ENCODE data around the gene BAG3.
"Not testable (repeated sequence)": the region's sequence is repeated elsewhere in the genome, so short reads cannot be mapped to it uniquely, and the experiment has no call there.

BAG3 gene

DNA sequence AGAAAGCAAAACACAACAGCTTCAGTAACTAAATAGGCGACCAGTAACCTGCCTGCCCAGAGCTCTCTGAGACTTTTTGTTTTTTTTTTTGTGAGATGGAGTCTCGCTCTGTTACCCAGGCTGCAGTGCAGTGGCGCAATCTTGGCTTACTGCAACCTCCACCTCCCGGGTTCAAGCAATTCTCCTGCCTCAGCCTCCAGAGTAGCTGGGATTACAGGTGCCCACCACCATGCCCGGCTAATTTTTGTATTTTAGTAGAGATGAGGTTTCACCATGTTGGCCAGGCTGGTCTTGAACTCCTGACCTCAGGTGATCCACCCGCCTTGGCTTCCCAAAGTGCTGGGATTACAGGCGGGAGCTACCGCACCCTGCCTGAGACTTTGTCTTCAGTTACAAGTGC is 31.4 kb upstream of the BAG3 start:
- peaks cover 10% of the 10 kb centered on the region for H3K4me1 ChIP-seq (ENCODE audit: control insufficient read depth, insufficient read depth, low read length)
- not testable (repeated sequence) for H3K9ac ChIP-seq (ENCODE audit: low read depth, low read length); H3K9me3 ChIP-seq (replicated peaks; ENCODE audit: low read length); H3K4me3 ChIP-seq (ENCODE audit: low read length); H3K36me3 ChIP-seq (ENCODE audit: insufficient read depth, low read length); H3K4me2 ChIP-seq (ENCODE audit: low read length); H3K27me3 ChIP-seq (ENCODE audit: control insufficient read depth, insufficient read depth, low read length)

- Histone ChIP-seq H3K4me1 (ENCODE audit: control insufficient read depth, insufficient read depth, low read length) (peaks cover 10% of the 10 kb centered on the region), H3K36me3 (ENCODE audit: insufficient read depth, low read length) (no peaks in the 10 kb centered on the region), H3K4me3 (ENCODE audit: low read length) (no peak overlapping the region), H3K9ac (ENCODE audit: low read depth, low read length) (no peak overlapping the region), H3K27me3 (ENCODE audit: control insufficient read depth, insufficient read depth, low read length) (no peaks in the 10 kb centered on the region), H3K4me2 (ENCODE audit: low read length) (peak overlapping the region; percentile 21), H3K9me3 (replicated peaks; ENCODE audit: low read length) (no peaks in the 10 kb centered on the region)
These were observed 30.7 kb upstream of the BAG3 start for GRCh38 chr10:119620241-119621077.

- H3K27me3 ChIP-seq (ENCODE audit: control insufficient read depth, insufficient read depth, low read length), result no peaks in the 10 kb centered on the region
- peaks cover 10% of the 10 kb centered on the region for H3K4me1 ChIP-seq (ENCODE audit: control insufficient read depth, insufficient read depth, low read length)
- H3K4me3 ChIP-seq (ENCODE audit: low read length), result no peak overlapping the region
- H3K9ac ChIP-seq (ENCODE audit: low read depth, low read length), result no peak overlapping the region
- H3K4me2 ChIP-seq (ENCODE audit: low read length), result no peak overlapping the region
- H3K9me3 ChIP-seq (replicated peaks; ENCODE audit: low read length), result no peaks in the 10 kb centered on the region
- no peaks in the 10 kb centered on the region for H3K36me3 ChIP-seq (ENCODE audit: insufficient read depth, low read length)
These were observed 30.1 kb upstream of the BAG3 start for GRCh38 chr10:119621078-119621384.

DNA sequence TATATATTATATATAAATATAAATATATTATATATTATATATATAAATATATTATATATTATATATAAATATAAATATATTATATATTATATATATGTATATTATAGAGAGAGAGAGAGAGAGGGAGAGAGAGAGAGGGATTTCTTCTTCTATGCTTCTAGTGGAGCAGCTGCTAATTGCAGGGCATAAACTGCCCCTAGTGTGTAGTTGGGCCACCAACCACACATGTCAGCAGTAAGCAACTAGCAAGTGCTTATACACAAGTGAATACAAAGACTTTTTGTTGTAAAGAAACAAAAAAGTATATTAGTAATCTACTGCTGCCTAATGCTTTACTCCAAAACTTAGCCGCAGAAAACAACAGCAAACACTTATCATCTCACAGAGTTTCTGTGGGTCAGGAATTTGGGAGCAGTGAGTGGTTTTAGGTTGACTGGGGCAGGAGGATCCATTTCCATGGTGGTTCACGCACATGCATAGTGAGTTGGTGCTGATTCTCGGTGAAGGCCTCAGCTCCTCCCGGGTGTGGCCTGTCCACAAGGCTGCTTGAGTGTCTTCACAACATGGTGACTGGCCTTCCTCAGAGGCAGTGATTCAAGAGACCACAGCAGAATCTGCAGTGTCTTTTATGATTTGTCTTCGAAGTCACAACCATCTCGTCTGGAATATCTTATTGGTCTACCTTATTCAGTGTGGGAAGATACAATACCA is 25.5 kb upstream of the BAG3 start:
- no peaks in the 10 kb centered on the region for H3K9me3 ChIP-seq (replicated peaks; ENCODE audit: low read length)
- peaks cover 3% of the 10 kb centered on the region for H3K27me3 ChIP-seq (ENCODE audit: control insufficient read depth, insufficient read depth, low read length)
- no peak overlapping the region for H3K4me3 ChIP-seq (ENCODE audit: low read length)
- H3K4me2 ChIP-seq (ENCODE audit: low read length), result no peak overlapping the region
- no peak overlapping the region for H3K9ac ChIP-seq (ENCODE audit: low read depth, low read length)
- H3K4me1 ChIP-seq (ENCODE audit: control insufficient read depth, insufficient read depth, low read length), result peaks cover 4% of the 10 kb centered on the region
- H3K36me3 ChIP-seq (ENCODE audit: insufficient read depth, low read length), result no peaks in the 10 kb centered on the region

DNA sequence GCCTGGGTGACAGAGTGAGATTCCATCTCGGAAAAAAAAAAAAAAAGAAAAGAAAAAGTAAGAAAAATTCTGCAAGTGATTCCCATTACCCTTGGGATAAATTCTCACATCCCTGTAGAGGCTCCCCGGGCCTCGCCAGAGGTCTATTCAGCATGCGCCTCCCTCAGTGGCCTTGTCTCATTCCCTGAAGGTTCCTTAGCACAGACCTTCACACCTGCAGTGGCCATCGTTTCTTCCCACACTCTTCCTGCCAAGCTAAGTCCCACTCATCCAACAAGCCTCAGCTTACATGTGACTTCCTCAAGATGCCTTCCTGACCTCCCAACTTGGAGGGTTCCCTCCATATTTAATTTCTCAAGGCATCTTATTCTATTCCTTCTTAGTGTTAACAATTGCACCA is 20.9 kb upstream of the BAG3 start:
- H3K4me3 ChIP-seq (ENCODE audit: low read length), result no peak overlapping the region
- H3K4me1 ChIP-seq (ENCODE audit: control insufficient read depth, insufficient read depth, low read length), result no peaks in the 10 kb centered on the region
- H3K4me2 ChIP-seq (ENCODE audit: low read length), result no peak overlapping the region
- H3K36me3 ChIP-seq (ENCODE audit: insufficient read depth, low read length), result no peaks in the 10 kb centered on the region
- H3K27me3 ChIP-seq (ENCODE audit: control insufficient read depth, insufficient read depth, low read length), result peaks cover 3% of the 10 kb centered on the region
- H3K9me3 ChIP-seq (replicated peaks; ENCODE audit: low read length), result no peaks in the 10 kb centered on the region
- H3K9ac ChIP-seq (ENCODE audit: low read depth, low read length), result no peak overlapping the region

DNA sequence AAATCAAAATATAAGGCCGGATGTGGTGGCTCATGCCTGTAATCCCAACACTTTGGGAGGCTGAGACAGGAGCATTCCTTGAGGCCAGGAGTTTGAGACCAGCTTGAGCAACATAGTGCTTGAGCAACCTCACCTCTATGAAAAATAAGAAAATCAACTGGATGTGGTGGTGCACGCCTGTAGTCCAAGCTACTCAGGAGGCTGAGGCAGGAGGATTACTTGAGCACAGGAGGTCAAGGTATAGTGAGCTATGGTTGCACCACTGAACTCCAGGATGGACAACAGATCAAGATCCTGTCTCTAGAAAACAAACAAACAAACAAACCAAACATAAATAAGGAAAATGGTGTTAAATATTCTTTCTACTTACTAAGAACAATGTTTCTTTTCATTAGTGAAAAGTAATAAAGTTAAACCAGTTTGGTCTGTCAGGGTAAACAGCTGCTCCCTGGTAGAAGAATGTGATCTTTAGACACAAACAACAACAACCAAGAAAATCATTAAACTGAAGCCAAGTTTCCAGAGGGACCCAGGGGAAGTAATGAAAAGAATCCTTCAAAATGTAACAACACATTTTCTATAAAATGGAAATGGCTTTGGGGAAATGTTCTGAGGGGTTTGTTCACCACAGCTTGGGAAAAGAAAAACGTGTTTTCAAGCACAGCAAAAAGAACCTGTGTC is 17.5 kb upstream of the BAG3 start:
- H3K4me1 ChIP-seq (ENCODE audit: control insufficient read depth, insufficient read depth, low read length), result no peaks in the 10 kb centered on the region
- no peak overlapping the region for H3K4me2 ChIP-seq (ENCODE audit: low read length)
- no peaks in the 10 kb centered on the region for H3K27me3 ChIP-seq (ENCODE audit: control insufficient read depth, insufficient read depth, low read length)
- no peaks in the 10 kb centered on the region for H3K36me3 ChIP-seq (ENCODE audit: insufficient read depth, low read length)
- no peak overlapping the region for H3K4me3 ChIP-seq (ENCODE audit: low read length)
- H3K9me3 ChIP-seq (replicated peaks; ENCODE audit: low read length), result no peaks in the 10 kb centered on the region
- no peak overlapping the region for H3K9ac ChIP-seq (ENCODE audit: low read depth, low read length)

DNA sequence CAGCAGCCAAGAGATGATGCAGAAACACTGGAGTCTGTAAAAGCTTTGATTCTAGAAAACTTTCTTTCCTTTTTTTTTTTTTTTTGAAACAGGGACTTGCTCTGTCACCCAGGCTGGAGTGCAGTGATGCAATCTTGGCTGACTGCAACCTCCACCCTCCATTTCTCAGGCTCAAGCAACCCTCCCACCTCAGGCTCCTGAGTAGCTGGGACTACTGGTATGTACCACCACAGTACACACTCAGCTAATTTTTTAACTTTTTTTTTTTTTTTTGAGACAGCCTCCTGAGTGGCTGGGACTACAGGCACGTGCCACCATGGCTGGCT is 17.0 kb upstream of the BAG3 start:
- no peak overlapping the region for H3K9ac ChIP-seq (ENCODE audit: low read depth, low read length)
- no peak overlapping the region for H3K4me3 ChIP-seq (ENCODE audit: low read length)

DNA sequence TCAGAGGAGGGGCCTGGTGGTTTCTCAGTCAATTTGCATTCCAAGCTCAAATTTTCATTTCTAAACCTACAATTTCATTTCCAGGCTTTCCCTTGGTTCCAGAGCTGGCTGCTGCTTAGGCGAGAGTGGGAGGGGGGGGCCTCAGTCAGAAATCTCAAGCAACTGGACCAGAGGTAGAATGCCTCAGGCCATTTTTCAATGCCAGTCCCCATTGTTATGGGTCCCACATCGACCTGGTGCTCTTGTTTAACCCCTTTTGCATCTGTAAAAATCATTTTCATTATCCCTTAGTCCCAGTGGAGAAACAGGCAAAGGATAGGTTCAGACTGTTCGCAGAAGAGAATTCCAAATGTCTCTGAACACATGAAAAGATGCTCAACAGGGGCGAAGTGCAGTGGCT is 13.5 kb upstream of the BAG3 start:
- no peaks in the 10 kb centered on the region for H3K36me3 ChIP-seq (ENCODE audit: insufficient read depth, low read length)
- no peaks in the 10 kb centered on the region for H3K4me1 ChIP-seq (ENCODE audit: control insufficient read depth, insufficient read depth, low read length)
- H3K4me2 ChIP-seq (ENCODE audit: low read length), result no peak overlapping the region
- no peak overlapping the region for H3K4me3 ChIP-seq (ENCODE audit: low read length)
- no peak overlapping the region for H3K9ac ChIP-seq (ENCODE audit: low read depth, low read length)
- no peaks in the 10 kb centered on the region for H3K27me3 ChIP-seq (ENCODE audit: control insufficient read depth, insufficient read depth, low read length)
- H3K9me3 ChIP-seq (replicated peaks; ENCODE audit: low read length), result no peaks in the 10 kb centered on the region

More for the DNA sequence above, 17.0 kb upstream of the BAG3 start:
- H3K36me3 ChIP-seq (ENCODE audit: insufficient read depth, low read length), result no peaks in the 10 kb centered on the region
- H3K9me3 ChIP-seq (replicated peaks; ENCODE audit: low read length), result no peaks in the 10 kb centered on the region
- no peak overlapping the region for H3K4me2 ChIP-seq (ENCODE audit: low read length)
- H3K27me3 ChIP-seq (ENCODE audit: control insufficient read depth, insufficient read depth, low read length), result no peaks in the 10 kb centered on the region
- H3K4me1 ChIP-seq (ENCODE audit: control insufficient read depth, insufficient read depth, low read length), result no peaks in the 10 kb centered on the region

- Histone ChIP-seq H3K9me3 (replicated peaks; ENCODE audit: low read length) (no peaks in the 10 kb centered on the region), H3K4me2 (ENCODE audit: low read length) (no peak overlapping the region), H3K4me1 (ENCODE audit: control insufficient read depth, insufficient read depth, low read length) (no peaks in the 10 kb centered on the region), H3K27me3 (ENCODE audit: control insufficient read depth, insufficient read depth, low read length) (no peaks in the 10 kb centered on the region), H3K36me3 (ENCODE audit: insufficient read depth, low read length) (no peaks in the 10 kb centered on the region), H3K9ac (ENCODE audit: low read depth, low read length) (no peak overlapping the region), H3K4me3 (ENCODE audit: low read length) (no peak overlapping the region)
These were observed 12.2 kb upstream of the BAG3 start for GRCh38 chr10:119638982-119639381.

DNA sequence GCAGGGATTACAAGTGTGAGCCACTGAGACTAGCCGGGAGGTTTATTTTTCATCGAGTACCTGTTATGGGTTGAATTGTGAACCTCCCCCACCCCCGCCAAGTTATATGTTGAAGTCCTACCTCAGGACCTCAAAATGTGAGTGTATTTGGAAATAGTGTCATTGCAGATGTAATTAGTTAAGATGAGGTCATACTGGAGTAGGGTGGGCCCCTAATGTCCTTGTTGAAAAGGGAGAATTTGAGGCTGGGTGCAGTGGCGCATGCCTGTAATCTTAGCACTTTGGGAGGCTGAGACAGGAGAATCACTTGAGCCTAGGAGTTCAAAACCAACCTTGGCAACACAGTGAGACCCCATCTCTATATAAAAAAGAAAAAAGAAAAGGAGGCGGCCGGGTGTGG is 10.8 kb upstream of the BAG3 start:
- peaks cover 9% of the 10 kb centered on the region for H3K9me3 ChIP-seq (replicated peaks; ENCODE audit: low read length)
- no peak overlapping the region for H3K4me2 ChIP-seq (ENCODE audit: low read length)
- no peaks in the 10 kb centered on the region for H3K36me3 ChIP-seq (ENCODE audit: insufficient read depth, low read length)
- H3K9ac ChIP-seq (ENCODE audit: low read depth, low read length), result no peak overlapping the region
- no peaks in the 10 kb centered on the region for H3K27me3 ChIP-seq (ENCODE audit: control insufficient read depth, insufficient read depth, low read length)
- no peak overlapping the region for H3K4me3 ChIP-seq (ENCODE audit: low read length)
- H3K4me1 ChIP-seq (ENCODE audit: control insufficient read depth, insufficient read depth, low read length), result no peaks in the 10 kb centered on the region

DNA sequence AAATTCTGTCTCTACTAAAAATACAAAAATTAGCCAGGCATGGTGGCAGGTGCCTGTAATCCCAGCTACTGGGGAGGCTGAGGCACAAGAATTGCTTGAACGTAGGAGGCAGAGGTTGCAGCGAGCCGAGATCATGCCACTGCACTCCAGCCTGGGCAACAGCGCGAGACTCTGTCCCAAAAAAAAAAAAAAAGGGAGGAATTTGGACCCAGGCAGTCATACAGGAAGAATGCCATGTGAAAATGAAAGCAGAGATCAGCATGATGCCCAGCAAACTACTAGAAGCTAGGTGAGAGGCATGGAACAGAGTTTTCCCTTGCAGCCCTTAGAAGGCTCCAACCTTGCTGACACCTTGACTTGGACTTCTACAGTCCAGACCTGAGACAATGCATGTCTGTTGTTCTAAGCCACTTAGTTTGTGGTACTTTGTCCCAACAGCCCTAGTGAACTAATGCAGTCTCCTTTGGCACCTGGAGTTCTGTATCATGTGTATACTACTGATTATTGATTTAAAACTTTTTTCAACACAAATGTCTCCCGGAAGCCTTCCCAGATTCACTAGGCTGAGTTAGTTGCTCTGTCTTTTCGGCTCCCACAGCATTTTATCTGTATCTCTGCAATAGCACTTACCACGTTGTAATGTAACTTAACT is 10.2 kb upstream of the BAG3 start:
- Histone ChIP-seq H3K36me3 (ENCODE audit: insufficient read depth, low read length) (no peaks in the 10 kb centered on the region), H3K4me1 (ENCODE audit: control insufficient read depth, insufficient read depth, low read length) (no peaks in the 10 kb centered on the region), H3K4me3 (ENCODE audit: low read length) (no peak overlapping the region), H3K9ac (ENCODE audit: low read depth, low read length) (no peak overlapping the region), H3K9me3 (replicated peaks; ENCODE audit: low read length) (peaks cover 9% of the 10 kb centered on the region), H3K4me2 (ENCODE audit: low read length) (no peak overlapping the region), H3K27me3 (ENCODE audit: control insufficient read depth, insufficient read depth, low read length) (no peaks in the 10 kb centered on the region)
